Mesothelial cell of epicardium (in vitro differentiated cells): ENCODE results near the gene DDX17. TPM values are rescaled to one million over a fixed set of nuclear protein-coding genes. Genes with fewer than 3 reads are reported as not detected.
A peak's percentile ranks its signal among the peaks of the same experiment; 100 is the strongest.

Experiments used
- DNase-seq, 2 experiments: peaks; one replicate each; pipeline ENCODE4 v3.0.0; 2021; ENCODE audit warnings: low spot score in 2 of 2; ENCODE audit not compliant: unreplicated experiment in 2 of 2
- H3K27ac Mint-ChIP-seq: 2 replicates; pipeline ENCODE4 v1.8.0; 2021; ENCODE audit warnings: mixed read lengths
- H3K27me3 Mint-ChIP-seq: 2 replicates; pipeline ENCODE4 v1.8.0; 2021; ENCODE audit warnings: low read depth, mixed read lengths
- H3K36me3 Mint-ChIP-seq: 2 replicates; pipeline ENCODE4 v1.8.0; 2021; ENCODE audit warnings: mixed read lengths
- H3K4me1 Mint-ChIP-seq: 2 replicates; pipeline ENCODE4 v1.8.0; 2021; ENCODE audit warnings: mixed read lengths
- H3K4me3 Mint-ChIP-seq: 2 replicates; pipeline ENCODE4 v1.8.0; 2021; ENCODE audit warnings: mild to moderate bottlenecking, moderate library complexity, mixed read lengths
- H3K9me3 Mint-ChIP-seq: 2 replicates; pipeline ENCODE4 v1.8.0; 2021; ENCODE audit warnings: mixed read lengths
- CTCF ChIP-seq: fragments of 200-600 bp; sonication (generic); IDR thresholded peaks from one replicate; pipeline ENCODE4 v1.5.0; 2021; ENCODE audit warnings: antibody characterized with exemption; ENCODE audit not compliant: unreplicated experiment
- total RNA-seq: library from RNA; stranded (reverse); gene quantifications from 3 replicates; pipeline ENCODE4 v1.2.1, GENCODE V29; 2021

The DDX17 gene
- total RNA-seq, 1 donor from 2014 or later, result 717 TPM

GRCh38 chr22:38490915-38491314, 15.2 kb downstream of the DDX17 start:
- TF ChIP-seq CTCF, result no peak
- H3K4me3 Mint-ChIP-seq, result no peak overlapping the region
- no peak for DNase-seq
- no peaks in the 10 kb centered on the region for H3K4me1 Mint-ChIP-seq
- H3K36me3 Mint-ChIP-seq, result peaks cover 50% of the 10 kb centered on the region
- H3K27me3 Mint-ChIP-seq, result no peaks in the 10 kb centered on the region
- peak overlapping the region; percentile 77 for H3K27ac Mint-ChIP-seq
- no peaks in the 10 kb centered on the region for H3K9me3 Mint-ChIP-seq

GRCh38 chr22:38490475-38490874, 15.6 kb downstream of the DDX17 start:
- Mint-ChIP-seq H3K27ac (peak overlapping the region; percentile 77), H3K4me1 (no peaks in the 10 kb centered on the region), H3K27me3 (no peaks in the 10 kb centered on the region), H3K36me3 (peaks cover 50% of the 10 kb centered on the region), H3K4me3 (no peak overlapping the region), H3K9me3 (no peaks in the 10 kb centered on the region)
- no peak for DNase-seq
- TF ChIP-seq CTCF, result no peak

GRCh38 chr22:38489561-38490145, 16.5 kb downstream of the DDX17 start:
- Mint-ChIP-seq H3K4me3 (no peak overlapping the region), H3K4me1 (no peaks in the 10 kb centered on the region), H3K27ac (peak overlapping the region; percentile 52), H3K27me3 (no peaks in the 10 kb centered on the region), H3K9me3 (no peaks in the 10 kb centered on the region), H3K36me3 (peaks cover 49% of the 10 kb centered on the region)
- no peak for TF ChIP-seq CTCF
- DNase-seq, result no peak

- Mint-ChIP-seq H3K36me3 (peaks cover 48% of the 10 kb centered on the region), H3K4me3 (no peak overlapping the region), H3K9me3 (no peaks in the 10 kb centered on the region), H3K27me3 (no peaks in the 10 kb centered on the region), H3K4me1 (no peaks in the 10 kb centered on the region), H3K27ac (no peak overlapping the region)
- no peak for TF ChIP-seq CTCF
- DNase-seq, result no peak
Measured at GRCh38 chr22:38489142-38489541, 17.0 kb downstream of the DDX17 start.

GRCh38 chr22:38487946-38488345, 18.2 kb downstream of the DDX17 start:
- no peaks in the 10 kb centered on the region for H3K27me3 Mint-ChIP-seq
- no peaks in the 10 kb centered on the region for H3K9me3 Mint-ChIP-seq
- H3K36me3 Mint-ChIP-seq, result peaks cover 51% of the 10 kb centered on the region
- DNase-seq, result no peak
- H3K4me3 Mint-ChIP-seq, result no peak overlapping the region
- H3K4me1 Mint-ChIP-seq, result no peaks in the 10 kb centered on the region
- TF ChIP-seq CTCF, result no peak
- peak overlapping the region; percentile 6 for H3K27ac Mint-ChIP-seq

- Mint-ChIP-seq H3K27me3 (no peaks in the 10 kb centered on the region), H3K4me1 (no peaks in the 10 kb centered on the region), H3K4me3 (no peak overlapping the region), H3K36me3 (peaks cover 60% of the 10 kb centered on the region), H3K9me3 (no peaks in the 10 kb centered on the region), H3K27ac (no peak overlapping the region)
- no peak for DNase-seq
- TF ChIP-seq CTCF, result no peak
Measured at GRCh38 chr22:38485783-38486182, 20.3 kb downstream of the DDX17 start.
